Caco-2 (cell line): ENCODE measurements around the gene TYROBP. TPM values are rescaled to one million over a fixed set of nuclear protein-coding genes. Genes with fewer than 3 reads are reported as not detected.

Experiments
- BruUV-seq: library from RNA; stranded (reverse); fragments of 400-500 nt; replicated peaks from 2 replicates; lab custom pipeline; 2021; lab: Mats Ljungman, UMichigan
- CTCF ChIA-PET: fragments of 300-600 bp; sonication (Branson Sonifier 250); formaldehyde crosslinking; loops from one replicate; lab custom pipeline; 2022; ENCODE audit warnings: antibody characterized with exemption; lab: Charles Lee
- POLR2A ChIA-PET: fragments of 300-600 bp; sonication (Branson Sonifier 250); formaldehyde crosslinking; loops from one replicate; lab custom pipeline; 2022; ENCODE audit warnings: antibody characterized with exemption; lab: Charles Lee
- DNase-seq, 2 experiments: peaks; one replicate each; pipeline versions ENCODE4 v3.0.0 to v3.0.0-alpha.2; 2020 to 2022
- H3K27me3 ChIP-seq: replicated peaks from 2 replicates; pipeline ENCODE4 v1.6.0; 2011; ENCODE audit warnings: low read length; ENCODE audit not compliant: control insufficient read depth, insufficient read depth
- H3K36me3 ChIP-seq: 2 replicates; pipeline ENCODE4 v1.5.1; 2011; ENCODE audit warnings: low read length; ENCODE audit not compliant: control insufficient read depth, insufficient read depth
- H3K4me1 ChIP-seq: fragments of 250-450 bp; sonication (Bioruptor Pico); 2 replicates; pipeline ENCODE4 v1.5.1; 2020; ENCODE audit warnings: mild to moderate bottlenecking
- H3K4me3 ChIP-seq: 2 replicates; pipeline ENCODE4 v1.5.1; 2011; ENCODE audit warnings: low read depth, mild to moderate bottlenecking, control low read depth, low read length
- H3K9me3 ChIP-seq: fragments of 250-450 bp; sonication (Bioruptor Pico); 2 replicates; pipeline ENCODE4 v1.5.1; 2020; ENCODE audit warnings: mild to moderate bottlenecking, moderate library complexity
- H3K27ac Mint-ChIP-seq: one replicate; pipeline ENCODE4 v1.8.0; 2022; ENCODE audit warnings: mixed read lengths; ENCODE audit not compliant: unreplicated experiment
- H3K27me3 Mint-ChIP-seq: one replicate; pipeline ENCODE4 v1.8.0; 2022; ENCODE audit warnings: mixed read lengths; ENCODE audit not compliant: insufficient read depth, unreplicated experiment
- H3K36me3 Mint-ChIP-seq: one replicate; pipeline ENCODE4 v1.8.0; 2022; ENCODE audit warnings: mild to moderate bottlenecking, mixed read lengths; ENCODE audit not compliant: insufficient read depth, unreplicated experiment
- H3K4me1 Mint-ChIP-seq: one replicate; pipeline ENCODE4 v1.8.0; 2022; ENCODE audit warnings: low read depth, mixed read lengths; ENCODE audit not compliant: unreplicated experiment
- H3K4me3 Mint-ChIP-seq: one replicate; pipeline ENCODE4 v1.8.0; 2022; ENCODE audit warnings: mild to moderate bottlenecking, moderate library complexity, mixed read lengths; ENCODE audit not compliant: unreplicated experiment
- H3K9me3 Mint-ChIP-seq: one replicate; pipeline ENCODE4 v1.8.0; 2022; ENCODE audit warnings: mixed read lengths; ENCODE audit not compliant: unreplicated experiment
- CTCF ChIP-seq, 2 experiments: fragments of 200-600 bp in 1 of 2; IDR thresholded peaks; 1 replicate in 1 of 2; 2 replicates in 1 of 2; pipeline versions ENCODE4 v1.5.1 to v1.8.0; 2011 to 2022; ENCODE audit warnings: antibody characterized with exemption in 1 of 2, control low read depth in 1 of 2, inconsistent platforms in 1 of 2, low read depth in 1 of 2, low read length in 1 of 2, mild to moderate bottlenecking in 1 of 2, moderate library complexity in 1 of 2; ENCODE audit not compliant: insufficient read depth in 1 of 2, severe bottlenecking in 1 of 2, unreplicated experiment in 1 of 2
- intact Hi-C: fragments of 100-400 bp; cut with micrococcal nuclease; formaldehyde crosslinking; loops from one replicate; pipeline ENCODE4 v1.10.0; 2022; ENCODE audit not compliant: unreplicated experiment
- total RNA-seq: library from RNA; stranded (reverse); gene quantifications from 2 replicates; pipeline ENCODE4 v1.2.3, GENCODE V29; 2022

TYROBP gene
- total RNA-seq, 1 experiment from 2014 or later = not detected

- intact Hi-C loops = no loop called here
Measured at GRCh38 chr19:35940839-35941238, 32.7 kb upstream of the TYROBP start.

GRCh38 chr19:35940078-35940775 is 32.1 kb upstream of the TYROBP start:
- ChIA-PET POLR2A (no interaction called here), CTCF (no interaction called here)
- peaks cover 29% of the 10 kb centered on the region for H3K4me1 Mint-ChIP-seq
- H3K4me3 Mint-ChIP-seq = no peak overlapping the region
- intact Hi-C loops = no loop called here
- no peaks in the 10 kb centered on the region for H3K27me3 ChIP-seq
- peaks cover 4% of the 10 kb centered on the region for H3K36me3 Mint-ChIP-seq
- H3K4me3 ChIP-seq = no peak overlapping the region
- DNase-seq = no peak
- BruUV-seq = no TSS peak
- no peaks in the 10 kb centered on the region for H3K27me3 Mint-ChIP-seq
- H3K9me3 Mint-ChIP-seq = no peaks in the 10 kb centered on the region
- peaks cover 17% of the 10 kb centered on the region for H3K4me1 ChIP-seq
- H3K36me3 ChIP-seq = no peaks in the 10 kb centered on the region
- no peak overlapping the region for H3K27ac Mint-ChIP-seq
- H3K9me3 ChIP-seq = no peaks in the 10 kb centered on the region
- no peak for TF ChIP-seq CTCF (IDR thresholded peaks at IDR 0.05; ENCODE audit: insufficient read depth in 1 of 2, low read depth in 1 of 2, low read length in 1 of 2, severe bottlenecking in 1 of 2, unreplicated experiment in 1 of 2)

More at GRCh38 chr19:35940839-35941238, 32.7 kb upstream of the TYROBP start:
- no peak for DNase-seq
- Mint-ChIP-seq H3K36me3 (peaks cover 4% of the 10 kb centered on the region), H3K27ac (no peak overlapping the region), H3K4me3 (no peak overlapping the region), H3K9me3 (no peaks in the 10 kb centered on the region), H3K27me3 (no peaks in the 10 kb centered on the region), H3K4me1 (peaks cover 26% of the 10 kb centered on the region)
- POLR2A ChIA-PET = no interaction called here
- CTCF ChIA-PET = interaction anchor here (0.6 kb wide), 1 partner anchor 121 kb away, joined by 5 read pairs; no protein-coding TSS in a partner anchor
- Histone ChIP-seq H3K9me3 (no peaks in the 10 kb centered on the region), H3K36me3 (no peaks in the 10 kb centered on the region), H3K4me3 (no peak overlapping the region), H3K4me1 (peaks cover 14% of the 10 kb centered on the region), H3K27me3 (no peaks in the 10 kb centered on the region)
- no peak for TF ChIP-seq CTCF (IDR thresholded peaks at IDR 0.05; ENCODE audit: insufficient read depth in 1 of 2, low read depth in 1 of 2, low read length in 1 of 2, severe bottlenecking in 1 of 2, unreplicated experiment in 1 of 2)
- no TSS peak for BruUV-seq

- peaks cover 4% of the 10 kb centered on the region for H3K36me3 Mint-ChIP-seq
Measured at GRCh38 chr19:35939307-35940077, 31.4 kb upstream of the TYROBP start.

More at GRCh38 chr19:35939307-35940077, 31.4 kb upstream of the TYROBP start:
- H3K4me3 Mint-ChIP-seq = no peak overlapping the region
- no TSS peak for BruUV-seq
- no peaks in the 10 kb centered on the region for H3K9me3 Mint-ChIP-seq
- CTCF ChIA-PET = interaction anchor here (0.6 kb wide), 1 partner anchor 75 kb away, joined by 3 read pairs; the partner anchor contains the start of gene ALKBH6
- H3K4me1 ChIP-seq = peaks cover 18% of the 10 kb centered on the region
- no peaks in the 10 kb centered on the region for H3K9me3 ChIP-seq
- TF ChIP-seq CTCF (IDR thresholded peaks at IDR 0.05; ENCODE audit: insufficient read depth in 1 of 2, low read depth in 1 of 2, low read length in 1 of 2, severe bottlenecking in 1 of 2, unreplicated experiment in 1 of 2) = no peak
- H3K27ac Mint-ChIP-seq = no peak overlapping the region
- intact Hi-C loops = no loop called here
- DNase-seq = no peak
- H3K4me1 Mint-ChIP-seq = peaks cover 29% of the 10 kb centered on the region
- POLR2A ChIA-PET = no interaction called here
- H3K36me3 ChIP-seq = no peaks in the 10 kb centered on the region
- H3K27me3 ChIP-seq = no peaks in the 10 kb centered on the region
- no peak overlapping the region for H3K4me3 ChIP-seq
- no peaks in the 10 kb centered on the region for H3K27me3 Mint-ChIP-seq
